Endothelial cell of umbilical vein (primary cell): ENCODE measurements around the gene HSDL2. TPM values are rescaled to one million over a fixed set of nuclear protein-coding genes. Genes with fewer than 3 reads are reported as not detected.

Experiments
- BruUV-seq: library from RNA; stranded (reverse); fragments of 400-500 nt; replicated peaks from 2 replicates; lab custom pipeline; 2021; lab: Mats Ljungman, UMichigan
- CTCF ChIA-PET: fragments of 300-600, 350-600 bp; sonication (Branson Sonifier 250); formaldehyde crosslinking; loops from one replicate; lab custom pipeline; 2021; ENCODE audit warnings: antibody characterized with exemption, inconsistent platforms; lab: Charles Lee
- POLR2A ChIA-PET: fragments of 300-600, 350-600 bp; sonication (Branson Sonifier 250); formaldehyde crosslinking; loops from one replicate; lab custom pipeline; 2021; ENCODE audit warnings: antibody characterized with exemption, inconsistent platforms; lab: Charles Lee
- DNase-seq: peaks from one replicate; pipeline ENCODE4 v3.0.0-alpha.2; 2011; ENCODE audit warnings: low read depth, low spot score
- FAIRE-seq: peaks from 2 replicates; lab custom pipeline; 2011; peaks lifted over from hg19 to GRCh38; lab: Jason Lieb, UNC
- H2AFZ ChIP-seq: 2 replicates; pipeline ENCODE4 v1.6.0; 2012; ENCODE audit warnings: low read depth, low read length, control low read depth, inconsistent platforms
- H3K27ac ChIP-seq: 2 replicates; pipeline ENCODE4 v1.5.1; 2011; ENCODE audit warnings: low read depth, mild to moderate bottlenecking, control low read depth, low read length, moderate library complexity; ENCODE audit not compliant: insufficient read depth
- H3K27me3 ChIP-seq, 2 experiments: 2 replicates each; pipeline versions ENCODE4 v1.6.0 to v1.6.1; 2011; ENCODE audit warnings: low read length in 2 of 2, mixed read lengths in 1 of 2; ENCODE audit not compliant: control insufficient read depth in 2 of 2, insufficient read depth in 2 of 2
- H3K36me3 ChIP-seq, 2 experiments: 2 replicates in 1 of 2; 3 replicates in 1 of 2; pipeline ENCODE4 v1.5.1; 2011; ENCODE audit warnings: low read length in 2 of 2, mild to moderate bottlenecking in 1 of 2, moderate library complexity in 1 of 2; ENCODE audit not compliant: control insufficient read depth in 2 of 2, insufficient read depth in 2 of 2; ENCODE audit errors: extremely low read depth in 1 of 2
- H3K4me1 ChIP-seq: 3 replicates; pipeline ENCODE4 v1.5.1; 2011; ENCODE audit warnings: mild to moderate bottlenecking, low read length; ENCODE audit not compliant: control insufficient read depth, insufficient read depth; ENCODE audit errors: extremely low read depth
- H3K4me2 ChIP-seq: 2 replicates; pipeline ENCODE4 v1.6.1; 2011; ENCODE audit warnings: low read length, control low read depth, mixed read lengths; ENCODE audit not compliant: insufficient read depth
- H3K4me3 ChIP-seq, 3 experiments: fragments of 200-600 bp in 1 of 3; sonication (generic), shearing (Covaris generic) in 1 of 3; replicated peaks in 1 of 3; 2 replicates each; pipeline ENCODE4 v1.5.1; 2011 to 2016; ENCODE audit warnings: control low read depth in 3 of 3, low read length in 3 of 3, mild to moderate bottlenecking in 2 of 3, inconsistent platforms in 1 of 3, low read depth in 1 of 3, moderate library complexity in 1 of 3; ENCODE audit not compliant: insufficient read depth in 1 of 3
- H3K79me2 ChIP-seq: 2 replicates; pipeline ENCODE4 v1.6.0; 2012; ENCODE audit warnings: low read length, inconsistent platforms; ENCODE audit not compliant: control insufficient read depth, insufficient read depth
- H3K9ac ChIP-seq: replicated peaks from 2 replicates; pipeline ENCODE3; 2011; ENCODE audit warnings: low read length, control low read depth; ENCODE audit not compliant: insufficient read depth; ENCODE audit errors: extremely low read depth
- H3K9me1 ChIP-seq: replicated peaks from 3 replicates; pipeline ENCODE4 v1.6.0; 2011; ENCODE audit warnings: mild to moderate bottlenecking, low read length; ENCODE audit not compliant: control insufficient read depth, insufficient read depth; ENCODE audit errors: extremely low read depth
- H3K9me3 ChIP-seq: replicated peaks from 2 replicates; pipeline ENCODE4 v1.5.1; 2012; ENCODE audit warnings: low read length, inconsistent platforms; ENCODE audit not compliant: control insufficient read depth, insufficient read depth
- H4K20me1 ChIP-seq: replicated peaks from 2 replicates; pipeline ENCODE3; 2011; ENCODE audit warnings: mild to moderate bottlenecking, low read length; ENCODE audit not compliant: control insufficient read depth, insufficient read depth; ENCODE audit errors: extremely low read depth
- CTCF ChIP-seq, 2 donors: IDR thresholded peaks; 1 replicate in 1 of 2; 2 replicates in 1 of 2; pipeline ENCODE4 v1.5.1; 2011; ENCODE audit warnings: low read length in 2 of 2, mild to moderate bottlenecking in 2 of 2, moderate library complexity in 2 of 2, control low read depth in 1 of 2, inconsistent platforms in 1 of 2, low read depth in 1 of 2; ENCODE audit not compliant: insufficient read depth in 1 of 2; ENCODE audit errors: extremely low read depth in 1 of 2
- EZH2 ChIP-seq: IDR thresholded peaks from 2 replicates; pipeline ENCODE4 v1.6.1; 2012; ENCODE audit warnings: borderline replicate concordance, low read depth, mild to moderate bottlenecking, moderate library complexity, low read length, inconsistent platforms; ENCODE audit not compliant: severe bottlenecking
- FOS ChIP-seq: IDR thresholded peaks from 2 replicates; pipeline ENCODE4 v1.6.1; 2011; ENCODE audit warnings: mild to moderate bottlenecking, low read length, moderate library complexity, borderline replicate concordance; ENCODE audit not compliant: insufficient read depth
- GATA2 ChIP-seq: IDR thresholded peaks from 2 replicates; pipeline ENCODE4 v1.7.0; 2011; ENCODE audit warnings: low read depth, mild to moderate bottlenecking, moderate library complexity, mixed read lengths, low read length; ENCODE audit not compliant: insufficient read length, insufficient read depth
- JUN ChIP-seq: IDR thresholded peaks from 2 replicates; pipeline ENCODE4 v1.6.1; 2011; ENCODE audit warnings: borderline replicate concordance, low read depth; ENCODE audit not compliant: insufficient read length, insufficient read depth
- MAX ChIP-seq: IDR thresholded peaks from 2 replicates; pipeline ENCODE4 v1.6.1; 2011; ENCODE audit not compliant: insufficient read depth, insufficient read length
- MYC ChIP-seq: IDR thresholded peaks from one replicate; pipeline ENCODE4 v1.6.1; 2011; ENCODE audit warnings: mild to moderate bottlenecking, low read depth, low read length
- POLR2A ChIP-seq: IDR thresholded peaks from 2 replicates; pipeline ENCODE4 v1.6.1; 2012; ENCODE audit warnings: low read depth, mild to moderate bottlenecking, control low read depth, low read length
- POLR2AphosphoS5 ChIP-seq: IDR thresholded peaks from 2 replicates; pipeline ENCODE4 v1.6.1; 2012; ENCODE audit warnings: low read depth, mild to moderate bottlenecking, control low read depth, low read length, moderate library complexity; ENCODE audit not compliant: insufficient read depth
- dilution Hi-C: fragments of 300-500 bp; cut with MboI; formaldehyde crosslinking; loops from one replicate; pipeline ENCODE4 v1.15.0; 2019; ENCODE audit warnings: low sequenced_read_pairs; ENCODE audit not compliant: extremely low pct_ligation_motif_present
- intact Hi-C: fragments of 100-400 bp; cut with micrococcal nuclease; formaldehyde crosslinking; loops from one replicate; pipeline ENCODE4 v1.10.0; 2022
- polyA plus RNA-seq, 4 experiments: library from polyadenylated mRNA; depleted of rRNA in 3 of 4; stranded (reverse) in 3 of 4; unstranded in 1 of 4; fragments of >200 nt; gene quantifications; 2 replicates each; pipeline versions ENCODE4 v1.2.1 to v1.2.3, GENCODE V29; 2011 to 2012; ENCODE audit warnings: missing spikeins in 1 of 4
- total RNA-seq: library from RNA; stranded (reverse); gene quantifications from 2 replicates; pipeline ENCODE4 v1.2.3, GENCODE V29; 2021

Gene HSDL2
- total and polyA plus RNA-seq, 2 donors (not counting 3 experiments of a cell fraction or from before 2014, with no cell fraction given): 5.6 to 22.1 TPM

GRCh38 chr9:112384219-112384618 is 4.3 kb downstream of the HSDL2 start:
- ChIA-PET POLR2A (interaction anchor here (0.7 kb wide), 1 partner anchor 232 kb away, joined by 3 read pairs; no protein-coding TSS in a partner anchor), CTCF (interaction anchor here (1.4 kb wide), 2 partner anchors 8 to 19 kb away, joined by 3 read pairs; no protein-coding TSS in a partner anchor)
- Histone ChIP-seq H3K27me3 (no peaks in the 10 kb centered on the region), H3K9me1 (no peaks in the 10 kb centered on the region), H3K9me3 (no peaks in the 10 kb centered on the region), H2AFZ (no peak overlapping the region), H3K79me2 (peaks cover 20% of the 10 kb centered on the region), H3K27ac (no peak overlapping the region), H3K9ac (no peak overlapping the region), H3K4me3 (no peak overlapping the region), H3K4me1 (peaks cover 4% of the 10 kb centered on the region), H4K20me1 (no peaks in the 10 kb centered on the region), H3K36me3 (no peaks in the 10 kb centered on the region), H3K4me2 (no peak overlapping the region)
- dilution Hi-C loops (no loop called here), intact Hi-C loops (no loop called here)
- FAIRE-seq (no peak), DNase-seq (no peak)
- no peak for TF ChIP-seq EZH2
- no peak for TF ChIP-seq FOS
- TF ChIP-seq POLR2AphosphoS5: no peak
- TF ChIP-seq MAX: no peak
- no peak for TF ChIP-seq GATA2
- TF ChIP-seq CTCF (IDR thresholded peaks at IDR 0.05; ENCODE audit: extremely low read depth in 1 of 2, insufficient read depth in 1 of 2, low read depth in 1 of 2, low read length in 2 of 2): no peak
- no peak for TF ChIP-seq MYC
- TF ChIP-seq JUN: no peak
- TF ChIP-seq POLR2A: no peak
- no TSS peak for BruUV-seq
